Stimulated activated naive B cell treated with anti-CD40 and anti-IgM and Interleukin-4, amounts not matched to agents 10 μg/mL and 1 μg/mL and 100 μg/mL, for 72 hours (primary cell): ENCODE data around the gene GSTA4.
"Not testable (repeated sequence)": the region's sequence is repeated elsewhere in the genome, so short reads cannot be mapped to it uniquely, and the experiment has no call there.

Experiments
- ATAC-seq, 2 donors: fragments of 150-1000 bp; cut with Tn5 transposase; replicated peaks; 2 replicates each; pipeline ENCODE4 v1.10.0; 2021; ENCODE audit warnings: moderate library complexity in 1 of 2
- DNase-seq: peaks from one replicate; pipeline ENCODE4 v3.0.0; 2021
- H3K27ac Mint-ChIP-seq: one replicate; pipeline ENCODE4 v1.8.0; 2022; ENCODE audit warnings: mild to moderate bottlenecking, mixed read lengths
- H3K27me3 Mint-ChIP-seq, 2 donors: one replicate each; pipeline ENCODE4 v1.8.0; 2022; ENCODE audit warnings: mixed read lengths in 2 of 2
- H3K36me3 Mint-ChIP-seq, 2 donors: one replicate each; pipeline ENCODE4 v1.8.0; 2022; ENCODE audit warnings: mixed read lengths in 2 of 2, mild to moderate bottlenecking in 1 of 2
- H3K4me1 Mint-ChIP-seq, 2 donors: one replicate each; pipeline ENCODE4 v1.8.0; 2022; ENCODE audit warnings: mixed read lengths in 2 of 2, mild to moderate bottlenecking in 1 of 2
- H3K4me3 Mint-ChIP-seq, 2 donors: one replicate each; pipeline ENCODE4 v1.8.0; 2022; ENCODE audit warnings: mild to moderate bottlenecking in 2 of 2, mixed read lengths in 2 of 2, moderate library complexity in 1 of 2
- H3K9me3 Mint-ChIP-seq, 2 donors: one replicate each; pipeline ENCODE4 v1.8.0; 2022; ENCODE audit warnings: mixed read lengths in 2 of 2, mild to moderate bottlenecking in 1 of 2

GSTA4 gene

GRCh38 chr6:52975580-52975979, 19.5 kb downstream of the GSTA4 start:
- no peak overlapping the region for H3K27ac Mint-ChIP-seq
- no peak for DNase-seq
- no peak for ATAC-seq
- H3K27me3 Mint-ChIP-seq: peaks cover 0 to 4% of the 10 kb centered on the region in 2 donors
- H3K4me3 Mint-ChIP-seq: peak overlapping the region in 1 of 2 donors; percentile 11
- H3K36me3 Mint-ChIP-seq: no peaks in the 10 kb centered on the region
- H3K9me3 Mint-ChIP-seq: no peaks in the 10 kb centered on the region
- H3K4me1 Mint-ChIP-seq: peaks cover 26 to 45% of the 10 kb centered on the region in 2 donors

DNA sequence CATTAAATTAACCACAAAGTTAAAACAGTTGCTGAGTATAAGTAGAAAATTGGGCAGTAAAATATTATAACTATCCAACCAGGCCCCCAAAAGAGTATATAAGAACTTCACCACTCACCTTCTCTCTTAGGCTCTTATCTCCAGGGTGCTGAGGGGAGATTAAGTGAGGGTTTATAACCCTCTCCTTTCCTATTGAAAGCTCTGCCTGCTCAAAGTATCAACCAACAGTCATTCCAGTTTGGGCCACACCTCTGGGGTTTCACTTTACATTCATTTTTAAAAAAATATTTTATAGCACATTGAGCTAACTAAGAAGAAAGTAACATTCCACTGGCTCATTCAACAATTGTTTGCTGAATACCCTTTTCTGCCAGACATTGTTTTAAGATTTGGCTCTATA, 22.1 kb downstream of the GSTA4 start:
- DNase-seq (no peak), ATAC-seq (no peak)
- Mint-ChIP-seq H3K9me3 (no peaks in the 10 kb centered on the region), H3K27me3 (peaks cover 0 to 4% of the 10 kb centered on the region in 2 donors), H3K36me3 (no peaks in the 10 kb centered on the region), H3K4me3 (no peak overlapping the region), H3K4me1 (peaks cover 21 to 50% of the 10 kb centered on the region in 2 donors), H3K27ac (no peak overlapping the region)

GRCh38 chr6:52969359-52969758, 25.7 kb downstream of the GSTA4 start:
- Mint-ChIP-seq H3K27me3 (peaks cover 0 to 3% of the 10 kb centered on the region in 2 donors), H3K27ac (no peak overlapping the region), H3K4me1 (peaks cover 3 to 19% of the 10 kb centered on the region in 2 donors), H3K36me3 (no peaks in the 10 kb centered on the region), H3K9me3 (no peaks in the 10 kb centered on the region), H3K4me3 (no peak overlapping the region)
- DNase-seq (no peak), ATAC-seq (no peak)

GRCh38 chr6:52966101-52966500, 29.0 kb downstream of the GSTA4 start:
- Mint-ChIP-seq H3K4me1 (peaks cover 3 to 16% of the 10 kb centered on the region in 2 donors), H3K9me3 (peaks cover 2 to 6% of the 10 kb centered on the region in 2 donors)
- no peak for ATAC-seq

GRCh38 chr6:52965380-52965779, 29.7 kb downstream of the GSTA4 start:
- H3K4me3 Mint-ChIP-seq: no peak overlapping the region
- peaks cover 2 to 6% of the 10 kb centered on the region in 2 donors for H3K9me3 Mint-ChIP-seq
- H3K27me3 Mint-ChIP-seq: no peaks in the 10 kb centered on the region
- no peak overlapping the region for H3K27ac Mint-ChIP-seq
- DNase-seq (no peak), ATAC-seq (no peak)
- no peaks in the 10 kb centered on the region for H3K36me3 Mint-ChIP-seq
- H3K4me1 Mint-ChIP-seq: peaks cover under 1 to 11% of the 10 kb centered on the region in 2 donors

More at GRCh38 chr6:52966101-52966500, 29.0 kb downstream of the GSTA4 start:
- H3K4me3 Mint-ChIP-seq: no peak overlapping the region
- no peak for DNase-seq
- H3K36me3 Mint-ChIP-seq: no peaks in the 10 kb centered on the region
- no peak overlapping the region for H3K27ac Mint-ChIP-seq
- H3K27me3 Mint-ChIP-seq: no peaks in the 10 kb centered on the region

GRCh38 chr6:52964318-52964717, 30.8 kb downstream of the GSTA4 start:
- Mint-ChIP-seq H3K27ac (peak overlapping the region; percentile 5), H3K27me3 (no peaks in the 10 kb centered on the region), H3K9me3 (peaks cover 2 to 6% of the 10 kb centered on the region in 2 donors), H3K4me3 (no peak overlapping the region), H3K36me3 (no peaks in the 10 kb centered on the region), H3K4me1 (peaks cover under 1 to 2% of the 10 kb centered on the region in 2 donors)
- DNase-seq (no peak), ATAC-seq (no peak)

DNA sequence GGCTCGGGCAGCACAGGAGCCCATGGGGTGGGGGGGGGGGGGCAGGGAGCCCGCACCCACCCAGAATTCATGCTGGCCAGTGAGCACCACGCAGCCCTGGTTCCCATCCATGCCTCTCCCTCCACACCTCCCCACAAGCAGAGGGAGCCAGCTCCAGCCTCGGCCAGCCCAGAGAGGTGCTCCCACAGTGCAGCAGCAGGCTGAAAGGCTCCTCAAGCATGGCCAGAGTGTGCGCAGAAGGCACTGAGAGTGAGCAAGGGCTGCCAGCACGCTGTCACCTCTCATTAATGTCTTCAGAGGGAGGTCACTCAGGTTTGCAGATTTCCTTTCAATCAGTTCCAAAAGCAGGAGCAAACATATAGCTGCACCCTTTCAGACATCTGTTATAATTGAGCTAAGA, 32.4 kb downstream of the GSTA4 start:
- DNase-seq (no peak), ATAC-seq (no peak)
- Mint-ChIP-seq H3K27ac (no peak overlapping the region), H3K36me3 (no peaks in the 10 kb centered on the region), H3K4me1 (peaks cover 0 to 2% of the 10 kb centered on the region in 2 donors), H3K4me3 (no peak overlapping the region), H3K9me3 (peaks cover 2 to 6% of the 10 kb centered on the region in 2 donors), H3K27me3 (no peaks in the 10 kb centered on the region)

- not testable (repeated sequence) for H3K27ac Mint-ChIP-seq, DNase-seq, H3K36me3 Mint-ChIP-seq, ATAC-seq, H3K9me3 Mint-ChIP-seq, H3K4me3 Mint-ChIP-seq, H3K4me1 Mint-ChIP-seq, H3K27me3 Mint-ChIP-seq
These were observed 34.1 kb downstream of the GSTA4 start for GRCh38 chr6:52961022-52961421.

DNA sequence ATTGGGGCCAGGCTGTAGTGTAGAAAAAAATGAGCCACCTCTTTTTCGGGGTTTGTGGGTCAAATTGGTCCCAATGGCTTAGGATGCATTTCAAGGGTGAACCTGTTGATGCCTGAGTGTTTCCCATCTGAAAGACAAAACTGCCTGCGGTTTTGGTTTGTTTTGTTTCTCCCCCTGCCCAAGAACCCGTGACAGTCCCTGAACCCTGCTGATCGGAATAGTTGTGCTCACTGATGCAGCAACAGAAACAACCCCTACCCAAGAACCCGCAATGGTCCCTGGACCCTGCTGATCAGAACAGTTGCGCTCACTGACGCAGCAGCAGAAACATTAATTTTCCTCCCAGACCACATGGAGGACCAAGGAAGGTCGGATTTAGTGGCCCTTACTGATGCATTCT, 34.9 kb downstream of the GSTA4 start:
- H3K4me3 Mint-ChIP-seq, DNase-seq, H3K9me3 Mint-ChIP-seq, H3K27me3 Mint-ChIP-seq, H3K4me1 Mint-ChIP-seq, H3K27ac Mint-ChIP-seq, ATAC-seq, H3K36me3 Mint-ChIP-seq: not testable (repeated sequence)

DNA sequence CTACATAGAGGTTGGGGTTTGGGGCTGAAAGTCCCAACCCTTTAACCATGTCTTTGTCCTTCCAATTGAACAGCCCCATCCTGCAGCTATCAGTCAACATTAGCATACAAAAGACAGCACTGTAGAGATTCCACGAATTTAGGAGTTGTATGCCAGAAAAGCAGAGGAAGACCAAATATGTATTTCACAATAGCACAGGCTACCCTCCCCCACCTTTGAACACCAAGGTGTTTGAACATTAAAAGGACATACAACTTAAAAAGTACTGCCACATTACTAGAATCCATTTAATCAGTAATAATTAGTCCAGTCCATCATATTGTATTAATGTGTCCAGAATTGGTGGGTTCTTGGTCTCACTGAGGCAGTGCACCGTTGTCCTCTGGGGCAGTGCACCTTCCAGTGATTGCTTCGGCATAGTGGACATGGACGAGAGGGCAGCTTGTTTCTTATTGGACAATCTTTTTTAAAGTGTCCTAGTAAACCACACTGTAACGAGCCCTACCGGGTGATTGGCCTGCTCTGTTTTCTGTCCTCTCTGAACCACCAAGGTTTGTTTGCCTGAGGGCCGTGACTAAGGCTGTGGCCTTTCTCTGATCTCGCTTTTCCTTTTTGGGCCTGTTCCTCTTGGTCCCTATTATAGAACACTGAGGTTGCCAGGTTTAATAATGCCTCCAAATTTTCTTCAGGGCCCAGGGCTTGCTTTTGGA, 36.4 kb downstream of the GSTA4 start:
- no peaks in the 10 kb centered on the region for H3K36me3 Mint-ChIP-seq
- ATAC-seq: no peak

GRCh38 chr6:52955871-52956270, 39.2 kb downstream of the GSTA4 start:
- Mint-ChIP-seq H3K27ac (no peak overlapping the region), H3K9me3 (no peaks in the 10 kb centered on the region), H3K4me1 (peaks cover 0 to 2% of the 10 kb centered on the region in 2 donors), H3K27me3 (peaks cover 0 to 5% of the 10 kb centered on the region in 2 donors), H3K4me3 (no peak overlapping the region), H3K36me3 (no peaks in the 10 kb centered on the region)
- ATAC-seq (no peak), DNase-seq (no peak)

More for the DNA sequence above, 36.4 kb downstream of the GSTA4 start:
- peaks cover 0 to 2% of the 10 kb centered on the region in 2 donors for H3K4me1 Mint-ChIP-seq
- peaks cover 0 to 5% of the 10 kb centered on the region in 2 donors for H3K27me3 Mint-ChIP-seq
- no peak for DNase-seq
- no peak overlapping the region for H3K27ac Mint-ChIP-seq
- H3K4me3 Mint-ChIP-seq: no peak overlapping the region
- H3K9me3 Mint-ChIP-seq: peaks cover 2 to 6% of the 10 kb centered on the region in 2 donors

GRCh38 chr6:52953911-52954839, 40.9 kb downstream of the GSTA4 start:
- no peak overlapping the region for H3K4me3 Mint-ChIP-seq
- no peak overlapping the region for H3K27ac Mint-ChIP-seq
- H3K36me3 Mint-ChIP-seq: no peaks in the 10 kb centered on the region
- peaks cover 0 to 5% of the 10 kb centered on the region in 2 donors for H3K27me3 Mint-ChIP-seq
- ATAC-seq (no peak), DNase-seq (no peak)
- no peaks in the 10 kb centered on the region for H3K4me1 Mint-ChIP-seq
- H3K9me3 Mint-ChIP-seq: no peaks in the 10 kb centered on the region

DNA sequence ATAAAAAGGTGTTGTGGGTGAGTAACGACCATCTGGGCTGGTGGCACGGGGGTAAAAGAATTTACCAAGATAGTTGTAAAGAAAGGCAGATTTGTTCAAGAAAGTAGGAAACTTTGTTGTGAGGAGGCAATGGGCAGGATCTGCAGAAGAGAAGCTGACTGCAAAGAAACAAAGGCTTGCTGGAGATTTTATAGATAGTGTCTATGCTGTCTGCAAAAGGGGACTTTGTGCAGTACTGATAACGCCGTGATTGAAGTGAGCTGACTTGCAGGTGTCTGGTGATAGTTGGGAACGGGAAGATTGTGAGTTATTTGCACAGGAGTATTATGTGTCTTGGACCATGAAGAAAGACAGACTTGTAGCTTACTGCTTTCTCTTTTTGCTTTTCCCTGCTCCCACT, 48.8 kb downstream of the GSTA4 start:
- Mint-ChIP-seq H3K9me3 (no peaks in the 10 kb centered on the region), H3K27me3 (peaks cover 25 to 28% of the 10 kb centered on the region in 2 donors), H3K4me3 (no peak overlapping the region), H3K36me3 (no peaks in the 10 kb centered on the region), H3K27ac (no peak overlapping the region), H3K4me1 (no peaks in the 10 kb centered on the region)
- no peak for DNase-seq
- no peak for ATAC-seq

- ATAC-seq, H3K4me1 Mint-ChIP-seq: not testable (repeated sequence)
- H3K27me3 Mint-ChIP-seq: peaks cover 25 to 28% of the 10 kb centered on the region in 2 donors
These were observed 52.3 kb downstream of the GSTA4 start for GRCh38 chr6:52942821-52943220.

More at GRCh38 chr6:52942821-52943220, 52.3 kb downstream of the GSTA4 start:
- H3K9me3 Mint-ChIP-seq, H3K36me3 Mint-ChIP-seq, DNase-seq, H3K27ac Mint-ChIP-seq, H3K4me3 Mint-ChIP-seq: not testable (repeated sequence)
